ENCODE data around the gene SRRM5.
A peak's percentile ranks its signal among the peaks of the same experiment; 100 is the strongest.
"Not testable (repeated sequence)": the region's sequence is repeated elsewhere in the genome, so short reads cannot be mapped to it uniquely, and the experiment has no call there.

Gene SRRM5

DNA sequence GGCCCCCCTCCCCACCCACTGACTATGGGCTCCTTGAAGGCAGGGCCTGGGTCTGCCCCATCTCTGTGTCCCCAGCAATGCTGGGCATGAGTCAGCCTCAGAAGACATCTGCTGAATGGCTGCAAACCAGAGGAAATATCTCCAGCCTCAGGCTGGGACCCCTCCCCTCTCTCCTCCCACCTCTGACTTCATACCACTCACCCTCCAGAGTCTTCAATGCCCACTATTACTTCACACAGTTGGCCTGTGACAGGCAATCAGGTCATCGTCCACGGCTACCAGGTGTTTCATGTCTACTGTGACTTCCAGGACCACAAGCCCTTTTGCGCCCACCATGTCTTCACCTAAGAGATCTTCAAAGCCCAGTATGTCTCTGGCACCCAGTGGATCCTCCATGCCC is at the start of gene SRRM5:
TSS of gene SRRM5 (plus strand) at position 301 of the 400 bp plus-strand sequence. CDS start at position 335, 34 bp downstream.
- Histone ChIP-seq H3K4me3 (no peak within 1 kb of the TSS), H3K27ac (peak within 1 kb of the TSS in 1 of 21 experiments; percentile 17)

DNA sequence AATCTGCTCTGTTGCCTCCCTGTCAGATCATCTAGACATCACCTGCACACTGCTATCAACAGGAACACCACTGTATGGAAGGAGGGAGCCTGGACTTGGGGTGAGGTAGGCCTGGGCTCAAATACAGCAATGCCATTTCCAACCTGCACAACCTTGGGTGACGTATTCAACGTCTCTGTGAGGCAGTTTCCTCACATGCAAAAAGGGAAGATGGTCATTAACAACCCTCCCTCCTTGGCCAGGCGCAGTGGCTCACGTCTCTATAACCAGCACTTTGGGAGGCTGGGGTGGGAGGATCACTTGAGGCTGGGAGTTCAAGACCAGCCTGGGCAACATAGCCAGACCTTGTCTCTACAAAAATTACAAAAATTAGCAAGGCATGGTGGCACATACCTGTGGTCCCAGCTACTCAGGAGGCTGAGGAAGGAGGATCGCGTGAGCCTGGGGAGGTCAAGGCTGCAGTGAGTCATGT is 49.6 kb upstream of the SRRM5 start:
- H3K27ac ChIP-seq: peak overlapping the region in 19 of 21 experiments; percentile 9 to 92 (median 71)
- no peak overlapping the region for H3K4me3 ChIP-seq

DNA sequence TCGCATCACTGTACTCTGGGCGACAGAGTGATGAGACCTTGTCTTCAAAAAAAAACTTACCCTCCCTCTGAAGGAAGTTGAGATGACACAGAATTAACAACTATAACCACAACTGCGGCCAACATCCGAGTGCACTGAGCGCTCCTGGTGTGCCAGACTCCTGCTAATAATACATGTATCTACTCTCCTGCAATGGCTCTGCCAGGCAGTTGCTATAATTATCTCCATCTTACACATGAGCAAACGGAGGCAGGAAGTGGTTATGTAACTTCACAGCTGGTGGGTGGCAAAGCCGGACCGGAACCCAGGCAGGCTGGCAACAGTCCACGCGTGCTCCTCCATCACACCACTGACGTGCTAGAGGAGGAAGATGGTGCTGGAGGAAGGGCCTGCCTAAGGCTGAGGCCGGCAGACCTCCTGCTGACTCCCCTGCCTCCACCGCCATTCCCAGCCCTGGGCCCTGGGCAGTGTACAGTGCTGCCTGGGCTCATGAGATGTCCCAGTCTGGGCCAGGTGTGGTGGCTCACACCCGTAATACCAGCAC is 49.1 kb upstream of the SRRM5 start:
- Histone ChIP-seq H3K27ac (peak overlapping the region in 20 of 21 experiments; percentile 31 to 92 (median 72)), H3K4me3 (no peak overlapping the region)

GRCh38 chr19:43563816-43564457 is 48.0 kb upstream of the SRRM5 start:
- H3K27ac ChIP-seq: peak overlapping the region in 12 of 21 experiments; percentile 33 to 92 (median 74)
- H3K4me3 ChIP-seq: no peak overlapping the region

GRCh38 chr19:43564800-43565199 is 47.1 kb upstream of the SRRM5 start:
- Histone ChIP-seq H3K4me3 (no peak overlapping the region), H3K27ac (no peak overlapping the region)

DNA sequence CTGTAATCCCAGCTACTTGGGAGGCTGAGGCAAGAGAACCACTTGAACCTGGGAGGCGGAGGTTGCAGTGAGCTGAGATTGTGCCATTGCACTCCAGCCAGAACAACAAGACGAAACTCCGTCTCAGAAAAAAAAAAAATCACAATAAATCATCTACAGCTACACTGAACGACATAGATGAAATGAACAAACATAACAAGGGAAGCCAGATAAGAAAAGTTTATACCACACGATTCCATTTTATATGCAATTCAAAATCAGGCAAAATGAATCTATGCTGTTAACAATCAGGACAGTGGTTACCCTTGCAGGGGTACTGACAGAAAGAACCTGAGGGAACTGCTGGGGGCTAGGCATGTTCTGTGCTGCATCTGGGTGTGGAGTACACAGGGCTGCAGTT is 42.2 kb upstream of the SRRM5 start:
- Histone ChIP-seq H3K4me3 (no peak overlapping the region), H3K27ac (no peak overlapping the region)

DNA sequence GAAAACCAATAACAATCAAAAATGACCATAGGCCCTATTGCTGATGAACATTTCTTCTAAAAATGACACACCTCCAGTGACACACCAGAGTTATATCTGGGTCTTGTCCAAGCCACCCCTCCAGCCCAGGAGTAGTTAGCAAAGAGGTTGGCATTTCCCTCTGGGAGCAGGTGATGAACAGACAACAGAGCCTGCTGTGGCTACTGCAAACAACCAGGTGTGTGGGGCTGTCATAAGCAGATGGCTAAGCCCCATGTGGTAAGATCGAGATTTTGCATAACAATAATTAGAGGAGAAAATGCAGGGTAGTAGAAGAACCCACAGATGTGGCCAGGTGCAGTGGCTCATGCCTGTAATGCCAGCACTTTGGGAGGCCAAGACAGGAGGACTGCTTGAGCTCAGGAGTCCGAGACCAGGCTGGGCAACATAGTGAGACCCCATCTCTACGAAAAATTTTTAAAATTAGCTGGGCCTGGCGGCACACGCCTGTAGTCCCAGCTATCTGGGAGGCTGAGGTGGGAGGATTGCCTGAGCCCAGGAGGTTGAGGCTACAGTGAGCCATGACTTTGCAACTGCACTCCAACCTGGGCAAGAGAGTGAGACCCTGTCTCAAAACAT is 41.6 kb upstream of the SRRM5 start:
- Histone ChIP-seq H3K27ac (peak overlapping the region in 1 of 21 experiments; percentile 9), H3K4me3 (no peak overlapping the region)

- H3K4me3 ChIP-seq: no peak overlapping the region
- peak overlapping the region in 1 of 21 experiments; percentile 20 for H3K27ac ChIP-seq
These were observed 39.7 kb upstream of the SRRM5 start for GRCh38 chr19:43572171-43572588.

- H3K4me3 ChIP-seq: peak overlapping the region; percentile 69 to 89 (median 86)
- H3K27ac ChIP-seq: peak overlapping the region; percentile 80 to 93 (median 89)
These were observed 37.3 kb upstream of the SRRM5 start for GRCh38 chr19:43574424-43575155.

DNA sequence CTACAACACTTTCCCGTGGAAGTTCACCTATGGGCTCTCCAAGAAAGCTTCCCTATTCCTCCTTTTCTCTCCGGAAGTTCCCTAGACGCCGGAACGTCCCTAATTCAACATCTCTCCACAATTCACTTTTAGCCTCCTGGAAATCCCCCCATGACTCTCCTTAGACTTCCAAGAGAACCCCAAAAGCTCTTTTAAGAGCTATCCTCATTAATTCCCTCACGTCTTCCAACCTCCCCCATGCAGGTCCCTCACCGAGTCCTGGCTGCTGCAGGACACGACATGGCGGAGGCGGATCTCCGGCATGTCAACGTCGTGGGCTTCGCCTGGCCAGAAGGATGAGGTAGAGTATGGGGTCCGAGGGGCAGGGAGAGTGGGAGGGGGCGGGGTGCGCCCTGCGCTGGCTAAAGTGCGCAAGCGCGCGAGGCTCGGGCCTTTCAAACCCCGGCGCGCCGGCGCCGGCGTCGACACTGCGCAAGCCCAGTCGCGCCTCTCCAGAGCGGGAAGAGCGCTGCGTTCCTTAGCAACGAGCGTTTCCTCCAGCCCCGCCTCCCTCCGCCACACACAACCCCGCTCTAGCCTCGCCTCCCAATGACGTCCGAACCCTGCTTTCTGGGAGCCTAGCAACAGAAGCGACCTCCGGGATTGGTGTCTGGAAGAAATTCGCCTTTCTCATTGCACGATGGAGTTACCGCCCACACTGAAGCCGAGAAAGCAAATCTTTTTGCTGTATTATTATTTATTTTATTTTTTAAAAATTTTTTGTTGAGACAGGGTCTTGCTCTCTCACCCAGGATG is 36.5 kb upstream of the SRRM5 start, which contains the start of the genes PINLYP and XRCC1:
TSS of gene PINLYP (plus strand) at position 646 of the 795 bp plus-strand sequence. CDS start 1,391 bp downstream, outside the sequence.
TSS of gene XRCC1 (minus strand) at position 372 of the 795 bp plus-strand sequence. CDS start at position 303, 69 bp downstream.
- peak within 1 kb of the TSS; percentile 80 to 93 (median 89) for H3K27ac ChIP-seq

DNA sequence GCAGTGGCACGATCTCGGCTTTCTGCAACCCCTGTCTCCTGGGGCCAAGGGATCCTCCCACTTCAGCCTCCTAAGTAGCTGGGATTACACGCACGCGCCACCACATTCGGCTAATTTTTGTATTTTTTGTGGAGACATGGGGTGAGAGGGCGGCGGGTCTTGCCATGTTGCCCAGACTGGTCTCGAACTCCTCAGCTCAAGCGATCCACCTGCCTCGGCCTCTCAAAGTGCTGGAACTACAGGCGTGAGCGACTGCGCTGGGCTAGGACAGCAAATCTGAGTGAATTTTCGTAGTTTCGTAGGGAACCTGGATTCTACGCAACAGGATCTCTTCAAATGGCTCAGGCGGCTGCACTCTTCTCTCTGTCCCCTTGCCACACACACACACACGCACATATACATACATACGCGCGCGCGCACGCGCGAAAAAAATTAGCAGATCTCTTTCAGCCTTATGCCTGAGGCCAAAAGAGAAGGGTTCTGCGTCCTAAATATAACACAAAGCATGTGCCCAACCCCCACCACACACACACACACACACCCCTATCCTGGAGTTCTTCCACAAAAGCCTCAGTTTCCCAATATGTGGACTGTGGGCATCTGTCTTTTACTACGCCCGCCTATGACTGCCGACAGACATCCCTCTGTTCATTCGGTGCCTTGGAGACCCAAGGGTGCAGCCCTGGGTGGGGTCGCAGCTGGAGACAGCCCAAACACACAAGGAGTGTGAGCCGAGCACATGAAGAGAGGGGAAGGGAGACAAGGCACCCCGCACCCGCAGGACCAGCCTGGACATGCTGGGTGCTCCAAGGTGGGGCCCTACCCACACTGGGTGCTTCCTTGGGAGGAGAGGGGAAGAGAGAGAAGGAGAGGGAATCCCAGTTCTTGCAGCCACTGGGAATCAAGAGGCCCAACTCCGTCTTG is 35.7 kb upstream of the SRRM5 start:
- Histone ChIP-seq H3K4me3 (peak overlapping the region; percentile 69 to 89 (median 86)), H3K27ac (peak overlapping the region in 20 of 21 experiments; percentile 40 to 93 (median 77))

More for the DNA sequence above, 36.5 kb upstream of the SRRM5 start, which contains the start of the genes PINLYP and XRCC1:
- H3K4me3 ChIP-seq: peak within 1 kb of the TSS; percentile 69 to 89 (median 86)

GRCh38 chr19:43578787-43579186 is 33.1 kb upstream of the SRRM5 start:
- Histone ChIP-seq H3K4me3 (no peak overlapping the region), H3K27ac (no peak overlapping the region)

DNA sequence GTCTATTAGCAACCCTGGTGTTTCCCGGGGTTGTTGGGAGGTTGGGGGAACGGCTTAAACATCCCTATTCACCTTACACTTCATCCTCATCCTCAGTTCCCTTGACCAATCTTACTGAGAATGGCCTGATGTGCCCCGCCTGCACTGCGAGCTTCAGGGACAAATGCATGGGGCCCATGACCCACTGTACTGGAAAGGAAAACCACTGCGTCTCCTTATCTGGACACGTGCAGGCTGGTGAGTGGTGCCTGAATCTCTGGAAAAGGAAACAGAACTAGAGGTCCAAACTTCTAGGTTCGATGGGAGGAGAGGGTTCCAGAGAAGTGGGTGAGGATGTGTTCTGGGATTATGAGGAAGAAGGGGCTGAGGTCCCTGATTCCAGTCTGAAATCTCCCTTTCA is 30.4 kb upstream of the SRRM5 start:
- H3K27ac ChIP-seq: peak overlapping the region in 9 of 21 experiments; percentile 59 to 83 (median 75)
- peak overlapping the region in 2 of 7 experiments; percentile 32 to 49 for H3K4me3 ChIP-seq

DNA sequence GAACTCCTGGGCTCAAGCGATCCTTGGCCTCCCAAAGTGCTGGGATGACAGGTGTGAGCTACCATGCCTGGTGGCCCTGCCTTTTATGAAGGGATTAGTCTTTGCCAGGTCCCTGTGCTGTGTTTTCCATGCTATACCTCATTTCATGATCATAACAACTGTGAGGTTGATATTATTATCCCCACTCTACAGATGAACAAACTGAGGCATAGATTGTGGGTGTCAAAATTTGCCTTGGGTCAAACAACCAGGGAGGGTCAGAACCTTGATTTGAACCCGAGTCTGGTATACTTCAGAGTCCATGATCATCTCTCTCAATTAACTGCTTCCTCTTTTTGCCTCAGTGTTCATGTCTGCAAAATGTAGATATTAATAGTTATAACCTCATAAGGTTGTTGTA is 29.4 kb upstream of the SRRM5 start:
- H3K27ac ChIP-seq: no peak overlapping the region
- H3K4me3 ChIP-seq: no peak overlapping the region

DNA sequence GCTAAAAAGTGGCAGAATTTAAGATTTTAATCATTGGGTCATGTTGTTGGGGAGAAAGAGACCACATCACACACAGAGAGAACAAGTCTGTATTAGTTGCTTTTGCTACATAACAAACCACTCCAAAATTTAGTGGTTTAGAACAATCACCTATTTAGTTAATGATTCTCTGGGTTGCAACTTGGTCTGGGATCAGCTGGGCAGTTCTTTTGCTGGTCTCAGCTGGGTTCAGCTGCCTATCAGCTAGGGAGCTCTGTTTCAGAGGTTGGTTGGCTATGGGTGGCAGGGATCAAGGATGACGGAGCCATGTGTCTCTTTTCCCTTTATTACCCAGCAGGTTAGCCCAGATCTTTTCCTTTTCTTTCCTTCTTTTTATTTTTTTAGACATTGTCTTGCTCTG is 27.4 kb upstream of the SRRM5 start:
- peak overlapping the region in 6 of 21 experiments; percentile 0 to 54 (median 26) for H3K27ac ChIP-seq
- H3K4me3 ChIP-seq: no peak overlapping the region

- Histone ChIP-seq H3K4me3 (no peak overlapping the region), H3K27ac (no peak overlapping the region)
These were observed 25.5 kb upstream of the SRRM5 start for GRCh38 chr19:43586346-43586745.

DNA sequence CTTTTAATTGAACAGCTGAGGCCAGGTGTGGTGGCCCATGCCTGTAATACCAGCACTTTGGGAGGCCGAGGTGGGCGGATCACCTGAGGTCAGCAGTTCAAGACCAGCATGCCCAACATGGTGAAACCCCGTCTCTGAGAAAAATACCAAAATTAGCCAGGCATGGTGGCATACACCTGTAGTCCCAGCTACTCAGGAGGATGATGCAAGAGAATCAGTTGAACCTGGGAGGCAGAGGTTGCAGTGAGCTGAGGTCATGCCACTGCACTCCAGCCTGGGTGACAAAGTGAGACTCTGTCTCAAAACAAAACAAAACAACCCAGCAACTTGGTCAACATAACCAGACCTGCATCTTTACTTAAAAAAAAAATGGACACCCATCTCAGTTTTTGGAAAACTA is 24.9 kb upstream of the SRRM5 start:
- H3K27ac ChIP-seq, H3K4me3 ChIP-seq: not testable (repeated sequence)

- no peak overlapping the region for H3K27ac ChIP-seq
- H3K4me3 ChIP-seq: no peak overlapping the region
These were observed 22.6 kb upstream of the SRRM5 start for GRCh38 chr19:43589277-43589676.
